Osteoblast (primary cell): Measurements from ENCODE around the gene KLHL29. TPM values are rescaled to one million over a fixed set of nuclear protein-coding genes. Genes with fewer than 3 reads are reported as not detected.
A peak's percentile ranks its signal among the peaks of the same experiment; 100 is the strongest.

Experiments
- DNase-seq: peaks from one replicate; pipeline ENCODE4 v3.0.0; 2011; ENCODE audit warnings: low spot score, mixed read lengths; ENCODE audit not compliant: insufficient read length; ENCODE audit errors: missing footprints
- H2AFZ ChIP-seq: 2 replicates; pipeline ENCODE4 v1.6.0; 2011; ENCODE audit warnings: mild to moderate bottlenecking, low read length
- H3K27ac ChIP-seq: 2 replicates; pipeline ENCODE4 v1.5.1; 2011; ENCODE audit warnings: mild to moderate bottlenecking, low read depth, low read length, moderate library complexity
- H3K27me3 ChIP-seq: 2 replicates; pipeline ENCODE4 v1.6.0; 2012; ENCODE audit warnings: mild to moderate bottlenecking, control low read depth, inconsistent platforms, low read length, moderate library complexity; ENCODE audit not compliant: insufficient read depth
- H3K36me3 ChIP-seq: 2 replicates; pipeline ENCODE4 v1.5.1; 2011; ENCODE audit warnings: mild to moderate bottlenecking, low read length, control low read depth, moderate library complexity; ENCODE audit not compliant: insufficient read depth
- H3K4me1 ChIP-seq: 2 replicates; pipeline ENCODE4 v1.5.1; 2011; ENCODE audit warnings: mild to moderate bottlenecking, low read length, control low read depth, moderate library complexity; ENCODE audit not compliant: insufficient read depth
- H3K4me2 ChIP-seq: 2 replicates; pipeline ENCODE4 v1.6.0; 2011; ENCODE audit warnings: mild to moderate bottlenecking, low read length; ENCODE audit not compliant: insufficient read depth
- H3K4me3 ChIP-seq: fragments of 200-600 bp; sonication (generic); 3 replicates; pipeline ENCODE4 v1.5.1; 2012; ENCODE audit warnings: mild to moderate bottlenecking, low read length, inconsistent platforms; ENCODE audit not compliant: insufficient read depth
- H3K79me2 ChIP-seq: 2 replicates; pipeline ENCODE4 v1.6.0; 2012; ENCODE audit warnings: mild to moderate bottlenecking, low read length, control low read depth, inconsistent platforms; ENCODE audit not compliant: insufficient read depth
- H3K9me3 ChIP-seq: 2 replicates; pipeline ENCODE4 v1.5.1; 2011; ENCODE audit warnings: low read depth, low read length, control low read depth
- H4K20me1 ChIP-seq: 2 replicates; pipeline ENCODE4 v1.6.0; 2012; ENCODE audit warnings: mild to moderate bottlenecking, low read length, control low read depth; ENCODE audit not compliant: insufficient read depth
- total RNA-seq: library from RNA; depleted of rRNA; stranded (reverse); fragments of >200 nt; gene quantifications from 2 replicates; pipeline ENCODE4 v1.2.3, GENCODE V29; 2012
- TF ChIP-seq, protein P1 (sequence below): IDR thresholded peaks from 2 replicates; pipeline ENCODE4 v1.5.1; 2011; ENCODE audit warnings: mild to moderate bottlenecking, low read depth, low read length, moderate library complexity; ENCODE audit errors: extremely low read depth

The KLHL29 gene
- total RNA-seq, 1 donor, result 3.3 TPM

GRCh38 chr2:23622466-23622865 is 237.5 kb downstream of the KLHL29 start:
- DNase-seq, result peak; percentile 32
- Histone ChIP-seq H3K27me3 (no peaks in the 10 kb centered on the region), H3K4me1 (no peaks in the 10 kb centered on the region), H3K79me2 (no peaks in the 10 kb centered on the region), H4K20me1 (no peaks in the 10 kb centered on the region), H3K4me2 (no peak overlapping the region), H3K4me3 (no peak overlapping the region), H3K9me3 (no peaks in the 10 kb centered on the region), H2AFZ (no peak overlapping the region), H3K36me3 (no peaks in the 10 kb centered on the region), H3K27ac (no peak overlapping the region)
- TF ChIP-seq, protein P1, sequence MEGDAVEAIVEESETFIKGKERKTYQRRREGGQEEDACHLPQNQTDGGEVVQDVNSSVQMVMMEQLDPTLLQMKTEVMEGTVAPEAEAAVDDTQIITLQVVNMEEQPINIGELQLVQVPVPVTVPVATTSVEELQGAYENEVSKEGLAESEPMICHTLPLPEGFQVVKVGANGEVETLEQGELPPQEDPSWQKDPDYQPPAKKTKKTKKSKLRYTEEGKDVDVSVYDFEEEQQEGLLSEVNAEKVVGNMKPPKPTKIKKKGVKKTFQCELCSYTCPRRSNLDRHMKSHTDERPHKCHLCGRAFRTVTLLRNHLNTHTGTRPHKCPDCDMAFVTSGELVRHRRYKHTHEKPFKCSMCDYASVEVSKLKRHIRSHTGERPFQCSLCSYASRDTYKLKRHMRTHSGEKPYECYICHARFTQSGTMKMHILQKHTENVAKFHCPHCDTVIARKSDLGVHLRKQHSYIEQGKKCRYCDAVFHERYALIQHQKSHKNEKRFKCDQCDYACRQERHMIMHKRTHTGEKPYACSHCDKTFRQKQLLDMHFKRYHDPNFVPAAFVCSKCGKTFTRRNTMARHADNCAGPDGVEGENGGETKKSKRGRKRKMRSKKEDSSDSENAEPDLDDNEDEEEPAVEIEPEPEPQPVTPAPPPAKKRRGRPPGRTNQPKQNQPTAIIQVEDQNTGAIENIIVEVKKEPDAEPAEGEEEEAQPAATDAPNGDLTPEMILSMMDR, result no peak

GRCh38 chr2:23622966-23623675 is 238.1 kb downstream of the KLHL29 start:
- Histone ChIP-seq H3K4me2 (no peak overlapping the region), H3K27ac (no peak overlapping the region), H3K4me1 (no peaks in the 10 kb centered on the region), H3K36me3 (no peaks in the 10 kb centered on the region), H4K20me1 (no peaks in the 10 kb centered on the region), H2AFZ (no peak overlapping the region), H3K27me3 (no peaks in the 10 kb centered on the region), H3K4me3 (no peak overlapping the region), H3K79me2 (no peaks in the 10 kb centered on the region), H3K9me3 (no peaks in the 10 kb centered on the region)
- TF ChIP-seq, protein P1, result no peak
- DNase-seq, result peak; percentile 43

GRCh38 chr2:23624378-23624777 is 239.4 kb downstream of the KLHL29 start:
- no peaks in the 10 kb centered on the region for H3K27me3 ChIP-seq
- no peak overlapping the region for H2AFZ ChIP-seq
- no peaks in the 10 kb centered on the region for H3K9me3 ChIP-seq
- H3K4me2 ChIP-seq, result no peak overlapping the region
- DNase-seq, result peak; percentile 63
- H3K27ac ChIP-seq, result no peak overlapping the region
- TF ChIP-seq, protein P1, result peak; percentile 32
- H3K79me2 ChIP-seq, result no peaks in the 10 kb centered on the region
- no peaks in the 10 kb centered on the region for H3K36me3 ChIP-seq
- no peaks in the 10 kb centered on the region for H4K20me1 ChIP-seq
- no peak overlapping the region for H3K4me3 ChIP-seq
- no peaks in the 10 kb centered on the region for H3K4me1 ChIP-seq

GRCh38 chr2:23624915-23625314 is 239.9 kb downstream of the KLHL29 start:
- no peak overlapping the region for H3K27ac ChIP-seq
- no peaks in the 10 kb centered on the region for H4K20me1 ChIP-seq
- no peaks in the 10 kb centered on the region for H3K9me3 ChIP-seq
- H3K4me3 ChIP-seq, result no peak overlapping the region
- H3K4me2 ChIP-seq, result no peak overlapping the region
- H3K36me3 ChIP-seq, result no peaks in the 10 kb centered on the region
- DNase-seq, result peak; percentile 3
- no peaks in the 10 kb centered on the region for H3K4me1 ChIP-seq
- no peaks in the 10 kb centered on the region for H3K79me2 ChIP-seq
- TF ChIP-seq, protein P1, result no peak
- H2AFZ ChIP-seq, result no peak overlapping the region
- H3K27me3 ChIP-seq, result no peaks in the 10 kb centered on the region
